Measurements from ENCODE around the gene STXBP6. TPM values are rescaled to one million over a fixed set of nuclear protein-coding genes. Genes with fewer than 3 reads are reported as not detected.

The STXBP6 gene
- total and polyA plus RNA-seq, 2 of the 13 experiments (the other 11 are each of a cell fraction or from before 2014, with no cell fraction given) = 35.3 to 42.8 TPM

DNA sequence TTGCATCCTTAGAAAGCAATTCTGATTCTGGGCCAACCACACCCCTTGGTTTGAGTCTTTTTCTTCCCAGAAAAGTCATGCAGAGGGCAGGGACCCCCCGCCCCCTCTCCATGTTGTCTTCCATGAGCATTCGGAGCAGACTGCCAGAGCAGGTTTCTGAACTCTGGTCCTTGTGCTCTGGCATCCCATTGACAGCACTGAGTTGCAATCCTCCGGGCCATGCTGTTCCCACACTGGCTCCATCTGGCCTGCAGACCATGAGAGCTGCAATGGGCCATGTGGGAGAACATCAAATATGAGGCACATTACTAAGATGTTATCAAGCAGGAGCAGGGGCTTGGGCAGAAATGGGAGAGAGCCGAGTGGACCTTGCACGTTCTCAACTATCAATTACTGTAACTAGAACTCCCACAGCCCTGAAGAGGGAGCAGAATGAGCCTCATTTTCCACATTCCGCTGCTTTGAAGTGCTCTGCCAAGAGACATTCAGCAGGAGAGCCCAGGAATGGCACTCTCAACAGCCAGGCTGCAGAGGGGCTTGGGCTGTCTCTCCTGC, 157.4 kb downstream of the STXBP6 start (continued):
- TF ChIP-seq SYNCRIP (IDR thresholded peaks at IDR 0.05; ENCODE audit: insufficient read depth, low read depth, low read length) (no peak), PHB2 (IDR thresholded peaks at IDR 0.05; ENCODE audit: partially characterized antibody) (no peak), HNF4A (CRISPR knock-in tag; IDR thresholded peaks at IDR 0.05) (peak; percentile 48; the same call in 1 of the 2 replicates), ZNF883 (CRISPR knock-in tag; IDR thresholded peaks at IDR 0.05; ENCODE audit: not compliant biosample characterization) (peak; percentile 40), TEAD3 (CRISPR knock-in tag; optimal IDR thresholded peaks at IDR 0.05; ENCODE audit: borderline replicate concordance) (peak; percentile 47), NBN (conservative IDR thresholded peaks at IDR 0.05) (no peak), ZNF350 (CRISPR knock-in tag; IDR thresholded peaks at IDR 0.05; ENCODE audit: borderline replicate concordance, low read depth) (peak; percentile 53; the same call in 1 of the 2 replicates), ZNF530 (CRISPR knock-in tag; IDR thresholded peaks at IDR 0.05; ENCODE audit: low read depth) (no peak), ZMYM4 (CRISPR knock-in tag; IDR thresholded peaks at IDR 0.05) (peak; percentile 43; the same call in 1 of the 2 replicates), MZF1 (CRISPR knock-in tag; IDR thresholded peaks at IDR 0.05; ENCODE audit: borderline replicate concordance) (no peak)
- TF ChIP-seq, protein P1, sequence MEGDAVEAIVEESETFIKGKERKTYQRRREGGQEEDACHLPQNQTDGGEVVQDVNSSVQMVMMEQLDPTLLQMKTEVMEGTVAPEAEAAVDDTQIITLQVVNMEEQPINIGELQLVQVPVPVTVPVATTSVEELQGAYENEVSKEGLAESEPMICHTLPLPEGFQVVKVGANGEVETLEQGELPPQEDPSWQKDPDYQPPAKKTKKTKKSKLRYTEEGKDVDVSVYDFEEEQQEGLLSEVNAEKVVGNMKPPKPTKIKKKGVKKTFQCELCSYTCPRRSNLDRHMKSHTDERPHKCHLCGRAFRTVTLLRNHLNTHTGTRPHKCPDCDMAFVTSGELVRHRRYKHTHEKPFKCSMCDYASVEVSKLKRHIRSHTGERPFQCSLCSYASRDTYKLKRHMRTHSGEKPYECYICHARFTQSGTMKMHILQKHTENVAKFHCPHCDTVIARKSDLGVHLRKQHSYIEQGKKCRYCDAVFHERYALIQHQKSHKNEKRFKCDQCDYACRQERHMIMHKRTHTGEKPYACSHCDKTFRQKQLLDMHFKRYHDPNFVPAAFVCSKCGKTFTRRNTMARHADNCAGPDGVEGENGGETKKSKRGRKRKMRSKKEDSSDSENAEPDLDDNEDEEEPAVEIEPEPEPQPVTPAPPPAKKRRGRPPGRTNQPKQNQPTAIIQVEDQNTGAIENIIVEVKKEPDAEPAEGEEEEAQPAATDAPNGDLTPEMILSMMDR (CRISPR knock-in tag; IDR thresholded peaks at IDR 0.05) = no peak

- BruUV-seq (replicated peaks) = no TSS peak
- Histone ChIP-seq H3K27me3 (ENCODE audit: control insufficient read depth in 1 of 2, insufficient read depth in 2 of 2, low read length in 2 of 2) (no peaks in the 10 kb centered on the region), H3K79me2 (ENCODE audit: insufficient read depth, low read length) (no peaks in the 10 kb centered on the region), H2AFZ (ENCODE audit: low read length) (no peak overlapping the region), H4K20me1 (ENCODE audit: insufficient read depth, low read length) (no peaks in the 10 kb centered on the region), H3K4me2 (ENCODE audit: low read depth, low read length) (no peak overlapping the region), H3K9ac (ENCODE audit: insufficient read depth, low read depth, low read length) (no peak overlapping the region), H3K27ac (ENCODE audit: extremely low read length, insufficient read depth, low read length) (peak overlapping the region; percentile 1), H3K36me3 (replicated peaks in 1 of 2; ENCODE audit: control insufficient read depth in 1 of 2, insufficient read depth in 2 of 2, low read length in 2 of 2) (no peaks in the 10 kb centered on the region), H3K9me3 (ENCODE audit: low read length) (peaks cover 15% of the 10 kb centered on the region), H3K4me1 (ENCODE audit: insufficient read depth, low read length) (peaks cover 42% of the 10 kb centered on the region), H3K4me3 (replicated peaks in 1 of 3; ENCODE audit: insufficient read depth in 1 of 3, low read depth in 2 of 3, low read length in 3 of 3) (no peak overlapping the region)
- 66% methylated on average over 1 of the region's 1 CpG for WGBS (ENCODE audit: low lambda C conversion rate)
- ATAC-seq = no peak
- ChIA-PET CTCF (ENCODE audit: low intra/inter-chr PET ratio, low total read pairs) (no interaction called here), POLR2A (interaction anchor here (1.1 kb wide), 1 partner anchor 52 kb away, joined by 6 read pairs; no protein-coding TSS in a partner anchor)
- intact Hi-C loops (cut with micrococcal nuclease; ENCODE audit: unreplicated experiment) (no loop called here), in situ Hi-C loops (cut with HindIII; ENCODE audit: extremely low pct_ligation_motif_present, low pct_unique_long_range_greater_than_20kb) (no loop called here)
- DNase-seq (ENCODE audit: low spot score) = no peak
- no peak for FAIRE-seq
- TF ChIP-seq CBX5 (CRISPR knock-in tag; IDR thresholded peaks at IDR 0.05; ENCODE audit: borderline replicate concordance) (no peak), DNMT3B (CRISPR knock-in tag; conservative IDR thresholded peaks at IDR 0.05) (no peak), ZFP1 (CRISPR knock-in tag; IDR thresholded peaks at IDR 0.05) (peak; percentile 35; the same call in 1 of the 2 replicates), ZNF20 (CRISPR knock-in tag; IDR thresholded peaks at IDR 0.05) (no peak), IRF9 (CRISPR knock-in tag; IDR thresholded peaks at IDR 0.05; ENCODE audit: borderline replicate concordance) (no peak), GABPA (IDR thresholded peaks at IDR 0.05; ENCODE audit: low read depth, low read length) (no peak), GABPA (CRISPR knock-in tag; IDR thresholded peaks at IDR 0.05; ENCODE audit: low read depth) (no peak), ZNF567 (CRISPR knock-in tag; IDR thresholded peaks at IDR 0.05; ENCODE audit: borderline replicate concordance) (no peak), PPARG (CRISPR knock-in tag; conservative IDR thresholded peaks at IDR 0.05) (peak; percentile 81), DRAP1 (CRISPR knock-in tag; IDR thresholded peaks at IDR 0.05) (no peak)
- TF ChIP-seq, protein P2, sequence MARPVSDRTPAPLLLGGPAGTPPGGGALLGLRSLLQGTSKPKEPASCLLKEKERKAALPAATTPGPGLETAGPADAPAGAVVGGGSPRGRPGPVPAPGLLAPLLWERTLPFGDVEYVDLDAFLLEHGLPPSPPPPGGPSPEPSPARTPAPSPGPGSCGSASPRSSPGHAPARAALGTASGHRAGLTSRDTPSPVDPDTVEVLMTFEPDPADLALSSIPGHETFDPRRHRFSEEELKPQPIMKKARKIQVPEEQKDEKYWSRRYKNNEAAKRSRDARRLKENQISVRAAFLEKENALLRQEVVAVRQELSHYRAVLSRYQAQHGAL (CRISPR knock-in tag; IDR thresholded peaks at IDR 0.05; ENCODE audit: not compliant biosample characterization) = no peak
These were observed 157.9 kb downstream of the STXBP6 start for GRCh38 chr14:24891987-24892496.

Measured in HepG2 (cell line).